NCI-H510A (cell line): ENCODE measurements around the gene KLHDC7B.

Experiments used
- DNase-seq: peaks from one replicate; lab custom pipeline; 2025; lab: John Stamatoyannopoulos, UW

The KLHDC7B gene

DNA sequence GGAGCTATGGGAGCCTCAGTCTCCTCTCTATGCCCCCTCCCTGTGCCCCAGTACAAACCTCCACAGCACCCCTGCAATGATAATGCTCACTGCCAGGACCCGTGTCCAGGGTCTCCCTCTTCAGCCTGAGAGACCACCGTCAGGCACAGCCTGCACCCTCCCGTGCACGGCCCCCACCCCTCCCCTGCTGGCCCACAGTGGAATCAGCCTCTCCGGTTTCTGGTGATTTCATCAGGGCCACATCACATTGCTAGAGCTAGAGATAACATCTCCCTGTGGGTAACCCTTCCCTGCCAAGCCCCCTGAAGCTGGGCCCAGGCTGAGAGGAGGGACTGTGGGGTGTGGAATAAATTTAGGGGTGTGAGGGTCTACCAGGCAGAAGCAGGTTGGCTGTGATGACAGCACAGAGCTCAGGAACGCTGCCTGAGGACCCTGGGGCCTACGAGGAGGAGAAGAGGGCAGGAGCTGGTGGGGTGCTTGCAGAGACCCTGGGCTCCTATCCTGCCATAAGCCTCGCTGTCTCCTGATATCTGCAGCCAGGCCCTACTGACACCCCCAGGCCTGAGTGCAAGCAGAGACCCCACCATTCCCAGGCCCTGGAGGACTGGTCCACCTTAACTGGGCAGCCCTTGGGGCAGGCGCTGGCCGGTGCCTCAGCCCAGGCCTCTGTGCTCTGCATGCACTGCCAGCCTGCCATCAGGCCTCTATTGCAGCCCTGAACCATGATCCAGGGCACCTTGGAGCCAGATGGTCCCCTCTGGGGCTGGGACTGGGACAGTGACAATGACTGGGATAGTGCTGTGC lies at the start of gene KLHDC7B:
Gene KLHDC7B, plus strand, starts transcription at position 378 of the 804 bp plus-strand sequence. Its CDS starts 345 bp downstream, at position 723.
- DNase-seq: no peak

DNA sequence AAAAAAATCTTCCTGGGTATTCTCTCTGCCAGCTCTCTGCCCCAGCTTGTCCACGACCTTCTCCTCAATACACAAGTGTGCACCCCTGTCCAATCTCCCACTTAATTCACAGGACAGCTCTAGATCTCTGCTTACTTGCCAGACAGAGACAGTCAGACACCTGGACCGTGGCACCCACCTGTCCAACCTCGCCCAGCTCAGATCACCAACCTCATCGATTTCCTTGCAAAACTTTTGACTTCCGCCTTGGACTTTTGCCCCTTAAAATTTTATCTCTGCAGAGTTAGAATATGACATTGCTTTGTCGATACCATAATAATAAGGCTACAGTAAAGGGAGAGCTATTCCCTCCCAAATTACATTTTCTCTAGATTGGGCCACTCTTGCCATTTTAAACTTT lies 48.6 kb upstream of the KLHDC7B start:
- no peak for DNase-seq

DNA sequence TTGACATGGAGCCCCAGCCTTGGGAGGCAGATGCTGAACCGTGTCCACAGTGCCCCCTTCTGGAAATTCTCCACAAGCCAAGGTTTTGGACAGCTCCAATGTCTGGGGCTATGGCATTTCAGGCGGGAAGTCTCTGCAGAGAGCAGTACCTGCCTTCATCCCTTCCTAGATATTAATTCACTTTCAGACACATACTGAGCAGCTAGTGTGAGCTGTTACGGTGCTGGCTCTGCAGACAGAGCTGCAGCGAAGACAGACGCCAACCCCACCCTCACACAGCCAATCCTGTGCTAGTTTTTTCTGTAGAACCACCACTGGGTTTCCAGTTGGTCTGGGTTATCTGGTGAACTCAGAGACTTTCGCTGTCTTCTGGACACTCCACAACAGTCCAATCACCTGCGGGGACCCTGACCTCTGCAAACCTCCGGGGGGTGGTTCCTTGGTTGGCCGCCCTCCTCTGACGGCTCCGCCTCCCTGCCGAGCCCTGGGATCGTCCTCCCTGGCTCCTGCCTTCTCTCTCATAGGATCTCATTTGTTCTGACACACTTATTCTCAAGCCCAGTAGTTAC lies 47.3 kb upstream of the KLHDC7B start:
- peak; percentile 48 for DNase-seq

DNA sequence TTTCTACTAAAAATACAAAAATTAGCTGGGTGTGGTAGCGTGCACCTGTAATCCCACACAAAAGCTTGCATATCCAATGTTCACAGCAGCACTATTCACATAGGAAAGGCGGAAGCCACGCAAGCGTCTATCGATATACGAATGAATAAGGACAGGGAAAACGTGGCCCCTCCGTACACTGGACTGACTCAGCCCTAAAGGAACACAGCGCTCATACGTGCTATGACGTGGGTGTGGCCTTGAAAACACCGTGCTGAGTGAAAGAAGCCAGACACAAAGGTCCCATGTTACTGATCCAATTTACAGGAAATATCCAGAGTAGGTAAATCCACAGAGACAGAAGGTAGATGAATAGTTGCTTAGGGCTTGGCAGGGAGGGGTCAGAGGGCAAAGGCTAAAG lies 45.2 kb upstream of the KLHDC7B start:
- DNase-seq: no peak

DNA sequence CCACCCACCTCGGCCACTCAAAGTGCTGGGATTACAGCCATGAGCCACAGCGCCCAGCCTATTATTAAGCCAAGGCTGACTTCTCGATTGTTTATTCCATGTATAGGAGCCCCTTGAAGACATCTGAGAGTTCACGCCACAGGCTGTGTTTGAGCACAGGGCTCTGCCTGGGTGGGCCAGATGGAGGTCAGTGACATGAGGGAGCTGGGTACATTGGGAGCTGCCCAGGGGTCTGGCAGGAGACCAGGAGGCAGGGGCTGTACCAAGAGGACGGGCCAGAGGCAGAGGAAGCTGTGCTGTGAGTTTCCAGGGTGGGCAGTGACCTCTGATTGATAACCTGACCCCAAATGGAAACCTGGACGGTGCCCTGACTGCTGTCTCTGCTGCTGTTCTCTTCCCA lies 43.6 kb upstream of the KLHDC7B start:
- DNase-seq: no peak

DNA sequence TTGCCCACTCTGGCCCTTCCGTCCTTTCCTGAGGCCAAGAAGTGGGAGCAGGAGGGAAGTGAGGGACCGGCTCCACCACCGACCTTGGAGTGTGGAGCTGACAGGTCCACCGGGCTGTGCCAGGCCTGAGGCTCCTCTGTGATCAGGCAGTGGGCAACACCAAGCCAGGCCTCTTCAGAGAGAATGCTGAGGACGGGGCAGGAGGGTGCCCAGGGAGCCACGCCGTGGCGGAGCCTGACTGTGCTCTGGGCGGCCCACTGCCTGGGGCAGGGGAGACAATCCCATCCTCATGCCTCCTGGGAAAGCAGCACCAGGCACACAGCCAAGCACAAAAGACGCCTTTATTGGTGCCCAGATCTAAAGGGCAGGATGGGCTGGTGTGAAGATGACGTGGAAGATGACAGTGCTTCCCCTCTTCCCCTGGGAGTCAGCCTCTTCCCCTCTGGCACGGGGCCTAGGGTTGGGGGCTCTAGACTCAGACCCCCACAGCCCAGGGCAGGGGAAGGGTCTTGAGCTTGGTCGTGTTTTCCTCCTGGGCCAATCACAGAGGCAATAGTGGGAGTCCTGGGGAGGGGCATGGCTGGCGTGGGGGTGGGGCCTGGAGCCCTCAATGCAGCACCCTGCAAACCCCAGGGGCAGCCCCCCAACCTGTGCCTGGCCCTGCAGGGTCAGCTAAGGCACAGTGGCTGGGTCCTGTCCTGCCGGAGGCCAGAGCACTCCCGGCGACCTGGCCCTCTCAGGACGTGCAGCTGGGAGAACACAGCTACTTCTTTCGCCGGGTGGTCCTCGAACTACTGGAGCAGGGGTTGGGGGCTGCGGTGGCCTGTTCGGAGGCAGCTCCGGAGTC lies 42.8 kb upstream of the KLHDC7B start:
- no peak for DNase-seq

DNA sequence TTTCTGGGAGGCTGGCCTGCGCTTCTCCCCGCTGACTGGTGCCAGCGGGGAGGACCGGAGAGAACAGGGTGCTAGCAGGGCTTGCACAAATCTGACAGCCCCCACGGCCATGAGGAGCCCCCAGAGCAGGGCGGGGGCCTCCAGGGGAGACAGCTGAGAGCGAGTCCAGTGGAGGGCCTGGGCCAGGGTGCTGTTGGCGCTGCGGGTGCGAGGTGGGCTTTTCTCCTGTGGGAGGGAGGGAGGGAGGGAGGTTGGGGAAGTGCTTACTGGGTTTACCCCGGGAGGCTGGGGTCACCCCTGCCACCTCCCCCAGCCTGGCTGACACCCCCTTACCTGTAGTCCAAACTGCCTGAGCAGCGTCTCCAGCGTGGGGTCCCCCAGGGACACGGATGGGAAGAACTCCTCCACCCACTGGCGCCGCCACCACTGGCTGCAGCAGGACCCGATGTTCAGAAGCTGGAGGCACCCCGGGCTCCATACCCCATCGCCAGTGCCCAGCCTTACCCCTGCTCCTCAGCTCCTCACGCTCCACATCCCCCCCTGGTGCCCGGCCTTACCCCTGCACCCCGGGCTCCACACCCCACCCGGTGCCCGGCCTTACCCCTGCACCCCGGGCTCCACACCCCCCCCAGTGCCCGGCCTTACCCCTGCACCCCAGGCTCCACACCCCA lies 42.1 kb upstream of the KLHDC7B start:
- DNase-seq: no peak

DNA sequence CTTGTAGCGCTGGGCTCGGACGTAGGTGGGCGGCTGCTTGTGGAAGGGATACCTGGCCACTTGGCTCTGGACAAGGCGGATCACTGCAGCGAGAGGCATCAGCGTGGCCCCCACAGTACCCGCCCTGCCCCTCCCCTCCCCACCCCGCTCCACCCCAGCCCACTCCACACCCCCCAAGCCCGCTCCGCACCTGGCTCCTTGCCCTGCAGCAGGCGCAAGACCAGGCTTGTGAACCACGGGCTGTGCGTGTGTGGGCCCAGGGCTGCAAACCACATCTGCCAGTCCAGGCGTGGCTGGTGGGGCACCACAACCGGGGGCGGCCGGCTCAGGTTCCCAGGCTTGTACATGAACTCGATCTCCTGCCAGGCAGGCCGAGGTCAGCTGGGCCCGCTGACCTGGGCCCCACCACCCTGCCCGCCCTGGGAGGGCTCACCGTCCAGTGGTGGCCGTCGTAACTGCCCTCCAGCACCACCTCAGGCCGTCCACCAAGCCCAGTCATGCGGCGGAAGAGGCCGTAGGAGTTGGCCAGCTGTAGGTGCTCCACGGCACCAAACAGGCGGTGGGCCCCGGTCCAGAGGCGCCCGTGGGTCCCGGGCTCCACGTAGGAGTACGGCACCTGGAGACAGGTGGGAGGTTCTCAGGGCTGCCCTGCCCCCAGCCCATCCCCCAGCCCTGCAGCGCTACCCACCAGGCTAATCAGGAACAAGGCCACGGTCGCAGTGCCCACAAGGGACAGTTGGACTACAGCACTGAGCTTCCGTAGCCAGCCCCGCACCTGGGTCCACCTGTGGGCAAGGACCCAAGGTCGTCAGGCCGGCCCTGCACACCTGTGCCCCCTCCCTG lies 41.1 kb upstream of the KLHDC7B start:
- DNase-seq: no peak

DNA sequence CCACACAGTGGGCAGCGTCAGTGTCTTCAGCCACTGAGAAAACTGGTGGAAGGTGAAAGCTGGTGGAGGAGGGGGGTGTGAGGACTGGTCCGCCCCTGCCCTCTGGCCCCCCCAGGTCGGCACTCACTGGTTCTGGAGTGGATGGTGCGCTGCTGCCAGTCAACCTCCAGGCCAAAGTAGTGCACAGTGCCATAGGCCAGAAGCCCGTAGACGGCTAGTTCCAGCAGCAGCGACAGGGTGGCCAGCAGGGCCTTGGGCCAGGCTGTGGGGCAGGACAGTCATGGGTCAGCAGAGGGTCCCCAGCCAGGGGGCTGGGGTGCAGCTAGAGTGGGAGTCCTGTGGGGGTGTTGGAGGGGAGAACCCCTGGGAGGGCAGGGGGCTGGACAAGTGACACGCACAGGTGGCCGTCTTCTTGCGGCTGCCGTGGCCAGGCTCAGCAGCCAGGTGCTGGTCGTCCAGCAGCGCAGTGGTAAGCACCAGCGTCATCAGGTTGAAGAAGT lies 40.4 kb upstream of the KLHDC7B start:
- DNase-seq: no peak

DNA sequence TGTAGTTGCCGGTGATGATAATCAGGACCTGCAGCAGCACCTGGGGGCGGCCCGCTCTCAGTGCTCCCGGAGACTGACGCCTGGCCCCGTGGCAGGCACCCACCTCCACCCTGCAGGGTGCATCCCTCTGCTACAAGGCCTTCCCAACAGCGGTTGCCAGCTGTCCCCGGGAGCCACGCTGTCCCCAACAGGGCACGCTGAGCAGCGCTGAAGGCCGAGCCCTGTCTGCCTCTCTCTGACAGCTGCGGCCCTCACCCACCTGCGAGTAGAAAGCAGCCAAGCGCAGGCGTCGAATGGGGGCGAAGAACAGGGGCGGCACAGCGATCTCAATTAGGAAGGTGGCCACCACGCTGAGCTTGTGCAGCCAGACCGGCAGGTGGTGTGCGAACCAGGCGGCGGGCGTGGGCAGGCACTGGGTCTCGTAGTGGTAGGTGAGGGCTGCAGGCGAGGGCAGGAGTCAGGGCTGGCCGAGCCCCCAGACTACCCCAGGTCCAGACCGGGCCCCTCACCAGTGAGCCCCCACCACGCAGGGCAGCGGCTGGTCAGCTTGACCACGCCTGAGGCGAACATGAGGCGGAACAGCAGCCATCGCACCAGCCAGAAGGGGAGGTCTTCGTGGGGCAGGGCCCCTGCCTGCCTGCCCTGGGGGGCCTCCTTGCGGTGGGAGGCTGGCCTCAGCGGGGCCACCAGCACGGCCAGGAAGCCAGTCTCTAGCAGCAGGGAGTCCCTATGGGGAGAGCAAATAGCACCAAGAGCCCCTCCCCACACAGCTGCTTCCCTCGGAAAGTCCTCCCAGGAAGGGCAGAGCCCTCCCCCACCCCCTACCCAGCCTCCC lies 39.7 kb upstream of the KLHDC7B start:
- DNase-seq: no peak

DNA sequence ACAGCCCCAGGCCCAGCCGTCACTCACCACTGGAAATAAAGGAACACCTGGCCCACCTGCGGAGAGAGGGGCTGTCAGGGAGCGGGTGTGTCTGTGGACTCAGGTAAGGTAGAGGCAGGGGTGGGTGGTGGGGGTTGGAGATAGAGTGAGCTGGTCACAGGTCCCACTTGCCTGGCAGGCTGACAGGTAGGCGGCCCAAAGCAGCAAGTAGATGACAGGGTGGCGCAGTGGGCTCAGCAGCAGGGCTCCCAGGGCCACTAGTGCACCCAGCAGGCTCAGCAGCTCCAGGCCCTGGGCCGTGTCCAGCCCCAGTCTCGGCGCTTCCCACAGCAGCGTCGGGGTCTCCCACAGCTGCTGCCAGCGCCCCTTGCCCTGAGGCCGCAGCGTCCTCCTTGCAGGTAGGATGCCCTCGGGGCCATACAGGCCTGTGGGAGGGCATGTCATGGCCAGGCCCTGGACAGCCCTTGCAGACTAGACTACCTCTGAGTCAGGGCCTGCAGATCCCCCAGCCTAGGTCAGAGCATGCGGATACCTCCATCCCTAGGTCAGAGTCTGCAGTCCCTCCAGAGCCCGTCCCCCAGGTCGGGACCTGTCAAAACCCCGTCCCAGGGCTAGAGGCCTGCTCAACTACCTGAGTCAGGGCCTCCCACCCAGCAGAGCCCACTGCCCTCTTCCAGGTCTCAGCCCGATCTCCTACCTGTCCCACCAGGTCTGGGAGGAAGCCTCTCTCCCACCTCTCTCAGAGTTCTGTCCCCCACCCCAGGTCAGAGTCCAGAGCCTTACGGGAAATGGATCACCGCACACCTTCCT lies 38.9 kb upstream of the KLHDC7B start:
- no peak for DNase-seq

DNA sequence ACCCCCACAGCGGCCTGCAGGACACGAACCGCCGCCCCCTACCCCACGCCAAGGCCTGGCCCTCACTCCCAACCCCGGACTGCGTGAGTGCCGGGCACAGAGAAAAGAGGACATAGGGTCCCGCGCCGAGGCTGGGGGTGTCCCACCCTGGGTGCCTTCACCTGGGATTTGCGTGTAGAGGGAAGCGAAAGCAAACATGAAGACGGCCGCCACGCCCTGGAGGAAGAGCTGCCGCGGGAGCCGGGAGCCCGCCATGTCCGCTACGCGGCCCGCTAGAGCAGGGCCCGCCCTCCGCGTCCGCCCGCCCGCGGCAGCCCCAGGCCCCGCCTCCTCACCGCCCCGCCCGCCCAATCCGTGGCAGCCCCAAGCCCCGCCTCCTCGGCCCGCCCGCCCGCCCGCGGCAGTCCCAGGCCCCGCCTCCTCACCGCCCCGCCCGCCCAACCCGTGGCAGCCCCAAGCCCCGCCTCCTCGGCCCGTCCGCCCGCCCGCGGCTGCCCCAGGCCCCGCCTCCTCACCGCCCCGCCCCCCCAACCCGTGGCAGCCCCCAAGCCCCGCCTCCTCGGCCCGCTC lies 38.2 kb upstream of the KLHDC7B start, which contains the start of gene LMF2:
Gene LMF2, minus strand, starts transcription at position 282 of the 570 bp plus-strand sequence. Its CDS starts 27 bp downstream, at position 255.
- DNase-seq: no peak

DNA sequence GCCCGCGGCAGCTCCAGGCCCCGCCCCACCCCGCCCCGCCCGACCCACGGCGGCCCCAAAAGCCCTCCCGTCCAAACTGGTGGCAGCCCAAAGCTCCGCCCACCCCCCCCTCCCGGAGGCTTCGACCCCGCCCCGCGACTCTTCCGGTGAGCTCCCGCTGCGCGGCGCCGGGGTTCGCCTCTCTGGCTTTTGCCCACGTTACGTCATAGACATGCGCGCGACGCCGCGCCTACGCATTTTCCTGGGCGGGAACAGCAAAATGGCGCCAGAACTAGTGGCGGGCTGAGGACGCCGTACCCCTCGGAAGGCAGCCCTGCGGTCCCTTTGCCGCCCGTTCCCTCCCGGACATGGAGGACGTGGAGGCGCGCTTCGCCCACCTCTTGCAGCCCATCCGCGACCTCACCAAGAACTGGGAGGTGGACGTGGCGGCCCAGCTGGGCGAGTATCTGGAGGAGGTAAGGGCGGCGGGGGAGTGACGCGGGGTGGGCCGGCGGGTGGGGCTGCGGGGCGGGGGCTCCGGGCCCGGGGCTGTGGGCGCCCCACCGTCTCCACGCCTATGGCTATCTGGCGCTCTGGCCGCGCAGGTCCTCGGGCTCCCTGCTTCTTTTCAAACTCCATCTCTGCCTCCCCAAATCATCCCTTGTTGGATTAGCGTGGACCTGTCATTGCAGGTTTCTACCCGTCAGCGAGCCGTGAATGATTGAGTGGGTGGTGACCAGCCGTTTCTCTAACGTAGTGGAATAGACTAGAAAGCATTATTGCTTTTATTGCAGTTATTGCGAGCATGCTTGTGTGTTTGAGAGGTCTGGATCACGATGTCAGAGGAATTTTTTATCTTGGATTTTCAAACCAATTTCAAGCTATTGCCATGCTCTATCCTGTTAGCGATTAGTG lies 37.5 kb upstream of the KLHDC7B start, which contains the start of gene NCAPH2:
Gene NCAPH2, plus strand, starts transcription at position 234 of the 894 bp plus-strand sequence. Its CDS starts 114 bp downstream, at position 348.
- DNase-seq: peak; percentile 79

DNA sequence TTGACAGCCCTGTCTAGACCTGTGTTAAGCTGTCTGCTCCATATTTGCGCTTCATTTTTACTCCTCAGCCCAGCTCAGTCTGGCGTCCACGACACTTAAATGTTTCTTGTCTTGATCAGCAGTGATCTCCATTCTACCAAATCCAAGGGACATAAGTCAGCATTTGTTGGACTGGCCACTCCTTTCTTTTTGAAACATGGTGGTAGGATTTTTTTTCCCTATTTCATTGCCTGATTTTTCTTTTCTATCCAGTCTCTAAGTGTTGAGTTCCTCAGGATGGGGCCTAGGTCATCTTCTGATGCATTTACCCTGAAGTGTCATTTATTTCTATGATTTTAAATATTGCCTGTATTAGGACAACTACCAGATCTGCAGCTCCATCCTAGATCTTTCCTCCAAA lies 36.8 kb upstream of the KLHDC7B start:
- DNase-seq: no peak

DNA sequence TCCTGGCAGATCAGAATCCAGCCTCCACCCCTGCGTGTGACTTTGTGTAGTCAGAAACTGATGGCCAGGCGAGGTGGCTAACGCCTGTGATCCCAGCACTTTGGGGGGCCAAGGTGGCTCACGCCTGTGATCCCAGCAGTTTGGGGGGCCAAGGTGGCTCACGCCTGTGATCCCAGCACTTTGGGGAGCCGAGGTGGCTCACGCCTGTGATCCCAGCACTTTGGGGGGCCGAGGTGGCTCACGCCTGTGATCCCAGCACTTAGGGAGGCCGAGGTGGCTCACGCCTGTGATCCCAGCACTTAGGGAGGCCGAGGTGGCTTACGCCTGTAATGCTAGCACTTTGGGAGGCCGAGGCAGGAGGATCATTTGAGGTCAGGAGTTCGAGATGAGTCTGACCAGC lies 32.5 kb upstream of the KLHDC7B start:
- no peak for DNase-seq

DNA sequence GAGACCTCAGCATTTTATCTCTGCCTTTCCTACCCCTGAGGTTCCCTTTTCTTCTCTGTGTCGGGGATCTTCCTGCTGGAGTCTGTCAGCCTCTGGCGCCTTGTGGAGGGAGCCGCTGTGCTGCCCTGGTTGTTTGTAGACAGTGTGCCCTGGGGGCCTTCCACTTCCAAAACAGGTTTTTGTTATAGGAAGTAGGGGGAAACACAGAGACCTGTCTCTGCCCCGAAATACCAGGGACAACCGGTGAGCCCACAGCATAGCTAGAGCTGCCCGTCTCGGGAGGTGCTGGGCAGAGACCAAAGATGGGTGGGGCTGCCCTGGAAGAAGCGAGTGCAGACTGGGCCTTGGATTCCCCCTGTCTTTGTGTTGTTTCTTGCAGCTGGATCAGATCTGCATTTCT lies 29.6 kb upstream of the KLHDC7B start:
- DNase-seq: no peak

DNA sequence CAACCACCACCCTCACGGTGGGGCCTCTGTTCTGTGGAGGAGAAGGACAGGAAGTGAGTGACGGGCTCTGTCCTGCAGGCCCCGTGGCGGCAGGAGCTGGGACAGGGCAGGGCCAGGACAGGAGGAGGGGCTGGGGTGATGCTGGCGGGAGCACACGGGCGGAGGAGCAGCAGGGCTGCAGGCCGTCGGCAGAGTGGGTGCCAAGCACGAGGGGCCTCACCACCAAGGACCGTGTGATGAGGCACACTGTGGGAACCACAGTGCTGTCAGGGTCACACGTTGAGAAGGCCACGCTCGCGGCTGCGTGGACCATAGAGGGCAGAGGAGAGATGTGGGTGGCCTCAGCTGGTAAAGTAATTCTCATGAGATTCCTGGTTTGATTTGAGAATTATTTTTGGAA lies 28.8 kb upstream of the KLHDC7B start:
- no peak for DNase-seq
